Renal cortex interstitium (tissue), 11 donors: ENCODE data around the gene PTH. TPM values are rescaled to one million over a fixed set of nuclear protein-coding genes. Genes with fewer than 3 reads are reported as not detected.
A peak's percentile ranks its signal among the peaks of the same experiment; 100 is the strongest.

Source experiments
- DNase-seq, 11 donors: peaks; one replicate each; pipeline ENCODE4 v3.0.0-alpha.2; 2013; ENCODE audit warnings: low read depth in 9 of 11, low spot score in 4 of 11; ENCODE audit errors: extremely low read depth in 1 of 11
- polyA plus RNA-seq, 3 donors: library from polyadenylated mRNA; unstranded; fragments of 120-200 nt; gene quantifications; one replicate each; pipeline ENCODE4 v1.2.1, GENCODE V29; 2013; ENCODE audit not compliant: insufficient read length in 3 of 3

PTH gene
- polyA plus RNA-seq, 3 donors = not detected

GRCh38 chr11:13462311-13462900, 33.4 kb downstream of the PTH start:
- DNase-seq = peak in 7 of 11 donors; percentile 18 to 49 (median 37)

GRCh38 chr11:13461291-13461690, 34.5 kb downstream of the PTH start:
- no peak for DNase-seq

GRCh38 chr11:13450832-13451397, 44.9 kb downstream of the PTH start:
- no peak for DNase-seq

GRCh38 chr11:13449522-13449921, 46.3 kb downstream of the PTH start:
- no peak for DNase-seq

- no peak for DNase-seq
These were observed 46.9 kb downstream of the PTH start for GRCh38 chr11:13448876-13449275.

GRCh38 chr11:13446444-13446843, 49.4 kb downstream of the PTH start:
- no peak for DNase-seq

- DNase-seq = no peak
These were observed 50.2 kb downstream of the PTH start for GRCh38 chr11:13445588-13445987.

Other genes starting within 250 kb of the PTH start
- 10 to 100 TPM in 2 of 3 donors, 1 to 10 TPM in 1; 9.2 to 12.1 (median 11.7) TPM for gene BMAL1, start 218.2 kb downstream of the PTH start, polyA plus RNA-seq
- 10 to 100 TPM; 27.1 to 34.5 (median 30.8) TPM for gene BTBD10, start 32.8 kb downstream of the PTH start, polyA plus RNA-seq
- gene FAR1, start 172.7 kb upstream of the PTH start, polyA plus RNA-seq = 10 to 100 TPM; 69.9 to 82.6 (median 79.0) TPM